Gastroesophageal sphincter (tissue), 3 donors: ENCODE data around the gene DIP2C.

Source experiments
- POLR2A ChIP-seq, 2 donors: fragments of 450-650 bp; IDR thresholded peaks; one replicate each; pipeline ENCODE4 v1.6.1; 2017; ENCODE audit warnings: antibody characterized with exemption in 2 of 2, mild to moderate bottlenecking in 2 of 2, moderate library complexity in 1 of 2
- TF ChIP-seq, protein P1 (sequence below), 4 experiments: fragments of 200-600 bp in 2 of 4; fragments of 450-650 bp in 2 of 4; sonication (generic) in 1 of 4; IDR thresholded peaks; one replicate each; pipeline ENCODE4 v1.5.1; 2017 to 2019; ENCODE audit warnings: antibody characterized with exemption in 4 of 4, mild to moderate bottlenecking in 2 of 4, moderate library complexity in 2 of 4

GRCh38 chr10:716821-717220, 27.4 kb upstream of the DIP2C start:
- TF ChIP-seq, protein P1, sequence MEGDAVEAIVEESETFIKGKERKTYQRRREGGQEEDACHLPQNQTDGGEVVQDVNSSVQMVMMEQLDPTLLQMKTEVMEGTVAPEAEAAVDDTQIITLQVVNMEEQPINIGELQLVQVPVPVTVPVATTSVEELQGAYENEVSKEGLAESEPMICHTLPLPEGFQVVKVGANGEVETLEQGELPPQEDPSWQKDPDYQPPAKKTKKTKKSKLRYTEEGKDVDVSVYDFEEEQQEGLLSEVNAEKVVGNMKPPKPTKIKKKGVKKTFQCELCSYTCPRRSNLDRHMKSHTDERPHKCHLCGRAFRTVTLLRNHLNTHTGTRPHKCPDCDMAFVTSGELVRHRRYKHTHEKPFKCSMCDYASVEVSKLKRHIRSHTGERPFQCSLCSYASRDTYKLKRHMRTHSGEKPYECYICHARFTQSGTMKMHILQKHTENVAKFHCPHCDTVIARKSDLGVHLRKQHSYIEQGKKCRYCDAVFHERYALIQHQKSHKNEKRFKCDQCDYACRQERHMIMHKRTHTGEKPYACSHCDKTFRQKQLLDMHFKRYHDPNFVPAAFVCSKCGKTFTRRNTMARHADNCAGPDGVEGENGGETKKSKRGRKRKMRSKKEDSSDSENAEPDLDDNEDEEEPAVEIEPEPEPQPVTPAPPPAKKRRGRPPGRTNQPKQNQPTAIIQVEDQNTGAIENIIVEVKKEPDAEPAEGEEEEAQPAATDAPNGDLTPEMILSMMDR (IDR thresholded peaks at IDR 0.05) = no peak
- no peak for TF ChIP-seq POLR2A (IDR thresholded peaks at IDR 0.05)
